ENCODE data around the gene SPTBN1.

GRCh38 chr2:54650612-54651011 is 194.5 kb downstream of the SPTBN1 start:
- TF ChIP-seq CTCF (conservative IDR thresholded peaks at IDR 0.05; ENCODE audit: low read depth, low read length) (no peak), EZH2 (IDR thresholded peaks at IDR 0.05; ENCODE audit: low read length, unreplicated experiment) (no peak), EZH2phosphoT487 (IDR thresholded peaks at IDR 0.05; ENCODE audit: borderline replicate concordance, low read length) (no peak)

Data from PC-3 (cell line).